Uterus (tissue), 4 donors: ENCODE results near the gene PSAT1. TPM values are rescaled to one million over a fixed set of nuclear protein-coding genes. Genes with fewer than 3 reads are reported as not detected.
A peak's percentile ranks its signal among the peaks of the same experiment; 100 is the strongest.

Source experiments
- DNase-seq, 2 donors: peaks; one replicate each; pipeline ENCODE4 v3.0.0-alpha.2; 2019 to 2020
- H3K27ac ChIP-seq, 2 donors: fragments of 200-600 bp; sonication (generic); 1 replicate in 1 of 2; 2 replicates in 1 of 2; pipeline ENCODE4 v1.5.1; 2016 to 2018
- H3K27me3 ChIP-seq, 2 donors: fragments of 200-600 bp; sonication (generic); one replicate each; pipeline ENCODE4 v1.5.1; 2018 to 2019; ENCODE audit warnings: control low read depth in 1 of 2
- H3K36me3 ChIP-seq, 2 donors: fragments of 200-600 bp; sonication (generic); one replicate each; pipeline ENCODE4 v1.5.1; 2019; ENCODE audit warnings: control low read depth in 1 of 2
- H3K4me1 ChIP-seq, 2 donors: fragments of 200-600 bp; sonication (generic); one replicate each; pipeline ENCODE4 v1.5.1; 2018 to 2019; ENCODE audit warnings: control low read depth in 1 of 2
- H3K4me3 ChIP-seq, 2 donors: fragments of 200-600 bp; sonication (generic); 1 replicate in 1 of 2; 2 replicates in 1 of 2; pipeline ENCODE4 v1.5.1; 2018 to 2019; ENCODE audit warnings: mild to moderate bottlenecking in 1 of 2
- H3K9me3 ChIP-seq, 2 donors: fragments of 200-600 bp; sonication (generic); one replicate each; pipeline ENCODE4 v1.5.1; 2019; ENCODE audit warnings: control low read depth in 1 of 2
- CTCF ChIP-seq, 4 experiments: fragments of 200-600 bp in 2 of 4; fragments of 450-650 bp in 2 of 4; sonication (generic) in 2 of 4; IDR thresholded peaks; one replicate each; pipeline ENCODE4 v1.5.1; 2016 to 2019; ENCODE audit warnings: antibody characterized with exemption in 4 of 4, mild to moderate bottlenecking in 2 of 4, moderate library complexity in 1 of 4
- POLR2A ChIP-seq, 2 donors: fragments of 450-650 bp; IDR thresholded peaks; one replicate each; pipeline ENCODE4 v1.6.1; 2016; ENCODE audit warnings: antibody characterized with exemption in 2 of 2, mild to moderate bottlenecking in 1 of 2, moderate library complexity in 1 of 2
- intact Hi-C: fragments of 100-400 bp; cut with DNase I; formaldehyde crosslinking; loops from one replicate; pipeline ENCODE4 v1.15.1; 2023; ENCODE audit warnings: low total_unique reads
- total RNA-seq, 4 donors: library from RNA; depleted of rRNA in 3 of 4; stranded (reverse); fragments of >200 nt in 3 of 4; gene quantifications; one replicate each; pipeline versions ENCODE4 v1.1.0 to v1.2.4, GENCODE V29; 2014 to 2023
- donor health status: DM: yes; HTN: yes; CAD: no.

The PSAT1 gene
- total RNA-seq, 4 donors from 2014 or later: 0.29 to 33.3 (median 1.6) TPM; not detected in 1

GRCh38 chr9:78366827-78367226, 69.9 kb downstream of the PSAT1 start:
- Histone ChIP-seq H3K9me3 (no peaks in the 10 kb centered on the region), H3K36me3 (no peaks in the 10 kb centered on the region), H3K27me3 (no peaks in the 10 kb centered on the region), H3K27ac (no peak overlapping the region), H3K4me1 (no peaks in the 10 kb centered on the region), H3K4me3 (no peak overlapping the region)
- TF ChIP-seq POLR2A (IDR thresholded peaks at IDR 0.05) (no peak), CTCF (IDR thresholded peaks at IDR 0.05) (no peak)
- no peak for DNase-seq
- intact Hi-C loops: no loop called here

- Histone ChIP-seq H3K4me3 (no peak overlapping the region), H3K9me3 (no peaks in the 10 kb centered on the region), H3K27ac (no peak overlapping the region)
Measured at GRCh38 chr9:78368236-78368635, 71.3 kb downstream of the PSAT1 start.

GRCh38 chr9:78369639-78370219, 72.8 kb downstream of the PSAT1 start:
- DNase-seq: peak; percentile 16 to 42
- Histone ChIP-seq H3K27ac (no peak overlapping the region), H3K9me3 (no peaks in the 10 kb centered on the region), H3K27me3 (no peaks in the 10 kb centered on the region), H3K36me3 (no peaks in the 10 kb centered on the region), H3K4me1 (no peaks in the 10 kb centered on the region), H3K4me3 (no peak overlapping the region)
- intact Hi-C loops: no loop called here
- peak; percentile 22 to 58 (median 33) for TF ChIP-seq CTCF (IDR thresholded peaks at IDR 0.05)
- TF ChIP-seq POLR2A (IDR thresholded peaks at IDR 0.05): no peak

More at GRCh38 chr9:78368236-78368635, 71.3 kb downstream of the PSAT1 start:
- no peaks in the 10 kb centered on the region for H3K36me3 ChIP-seq
- TF ChIP-seq POLR2A (IDR thresholded peaks at IDR 0.05) (no peak), CTCF (IDR thresholded peaks at IDR 0.05) (no peak)
- no peaks in the 10 kb centered on the region for H3K4me1 ChIP-seq
- no peak for DNase-seq
- intact Hi-C loops: no loop called here
- no peaks in the 10 kb centered on the region for H3K27me3 ChIP-seq

GRCh38 chr9:78370991-78371390, 74.1 kb downstream of the PSAT1 start:
- Histone ChIP-seq H3K36me3 (no peaks in the 10 kb centered on the region), H3K4me1 (no peaks in the 10 kb centered on the region), H3K4me3 (no peak overlapping the region), H3K27ac (no peak overlapping the region), H3K27me3 (no peaks in the 10 kb centered on the region), H3K9me3 (no peaks in the 10 kb centered on the region)
- TF ChIP-seq CTCF (IDR thresholded peaks at IDR 0.05): no peak
- TF ChIP-seq POLR2A (IDR thresholded peaks at IDR 0.05): no peak
- intact Hi-C loops: no loop called here
- DNase-seq: no peak

- Histone ChIP-seq H3K27ac (no peak overlapping the region), H3K36me3 (no peaks in the 10 kb centered on the region), H3K27me3 (no peaks in the 10 kb centered on the region), H3K4me3 (no peak overlapping the region), H3K4me1 (no peaks in the 10 kb centered on the region), H3K9me3 (no peaks in the 10 kb centered on the region)
- intact Hi-C loops: no loop called here
- TF ChIP-seq CTCF (IDR thresholded peaks at IDR 0.05) (no peak), POLR2A (IDR thresholded peaks at IDR 0.05) (no peak)
- DNase-seq: no peak
Measured at GRCh38 chr9:78371981-78372380, 75.1 kb downstream of the PSAT1 start.

Other genes with a start within 250 kb of the PSAT1 start
- gene CEP78, start 61.0 kb upstream of the PSAT1 start, total RNA-seq: 10 to 100 TPM in 3 of 4 donors, 1 to 10 TPM in 1; 8.7 to 59.3 (median 26.7) TPM